Hepatic stellate cell (primary cell): ENCODE data around the gene SUMO1.

Source experiments
- DNase-seq: peaks from one replicate; pipeline ENCODE4 v3.0.0; 2011; ENCODE audit warnings: low spot score

The SUMO1 gene

GRCh38 chr2:202196727-202197126, 41.7 kb downstream of the SUMO1 start:
- DNase-seq: no peak

DNA sequence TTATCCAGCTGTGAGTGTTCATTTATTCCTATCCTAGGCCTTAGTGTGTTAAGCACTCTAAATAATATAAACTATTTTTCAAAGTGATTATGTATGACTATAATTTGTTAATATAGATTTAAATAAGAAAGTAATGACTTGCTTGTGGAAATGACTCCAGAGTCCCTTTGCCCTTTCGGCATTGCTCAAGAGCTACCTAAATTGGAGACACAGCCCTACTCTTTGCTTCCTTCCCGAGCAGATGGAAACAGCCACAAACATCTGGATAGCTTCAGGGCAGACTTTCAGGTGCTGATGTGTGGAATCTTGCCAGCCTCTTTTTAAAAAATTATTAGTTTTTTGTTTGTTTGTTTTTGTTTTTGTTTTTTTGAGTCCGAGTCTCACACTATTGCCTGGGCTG, 44.0 kb downstream of the SUMO1 start:
- no peak for DNase-seq

DNA sequence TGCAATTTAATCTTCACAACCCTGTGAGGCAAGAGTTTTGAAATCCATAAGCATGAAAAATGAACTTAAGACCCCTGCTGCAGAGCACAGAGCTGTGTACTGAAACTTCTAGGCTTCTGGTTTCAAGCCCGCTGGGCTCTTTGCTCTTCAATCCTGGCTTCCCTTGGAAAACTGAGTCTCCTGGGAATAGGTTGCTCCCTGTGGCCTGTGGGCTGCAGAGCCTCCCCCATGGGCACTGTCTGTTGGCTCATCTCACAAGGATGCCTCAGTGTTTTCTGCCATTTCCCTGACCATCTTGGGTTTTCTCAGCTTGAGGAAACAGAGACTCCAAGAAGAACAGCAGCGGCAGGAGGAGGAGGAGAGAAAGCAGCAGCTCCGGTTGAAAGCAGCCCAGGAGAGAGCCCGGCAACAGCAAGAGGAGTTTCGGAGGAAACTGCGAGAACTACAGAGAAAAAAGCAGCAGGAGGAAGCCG, 44.5 kb downstream of the SUMO1 start:
- peak; percentile 34 for DNase-seq

DNA sequence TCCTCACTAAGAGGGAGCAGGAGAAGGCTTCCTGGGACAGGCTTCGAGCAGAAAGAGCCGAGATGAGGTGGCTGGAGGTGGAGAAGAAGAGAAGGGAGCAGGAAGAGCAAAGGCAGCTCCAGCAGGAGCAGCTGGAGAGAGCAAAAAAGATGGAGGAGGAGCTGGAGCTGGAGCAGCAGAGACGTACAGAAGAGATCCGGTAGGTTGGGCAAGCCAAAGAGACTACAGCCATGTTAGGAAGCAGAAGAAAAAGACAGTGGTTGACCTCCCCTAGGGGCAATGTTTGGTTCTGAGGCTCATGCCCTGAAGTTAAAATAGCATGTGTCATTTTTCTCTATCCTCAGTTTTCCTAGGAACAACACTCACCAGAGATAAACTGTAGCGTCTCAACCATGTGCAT, 45.1 kb downstream of the SUMO1 start:
- no peak for DNase-seq

DNA sequence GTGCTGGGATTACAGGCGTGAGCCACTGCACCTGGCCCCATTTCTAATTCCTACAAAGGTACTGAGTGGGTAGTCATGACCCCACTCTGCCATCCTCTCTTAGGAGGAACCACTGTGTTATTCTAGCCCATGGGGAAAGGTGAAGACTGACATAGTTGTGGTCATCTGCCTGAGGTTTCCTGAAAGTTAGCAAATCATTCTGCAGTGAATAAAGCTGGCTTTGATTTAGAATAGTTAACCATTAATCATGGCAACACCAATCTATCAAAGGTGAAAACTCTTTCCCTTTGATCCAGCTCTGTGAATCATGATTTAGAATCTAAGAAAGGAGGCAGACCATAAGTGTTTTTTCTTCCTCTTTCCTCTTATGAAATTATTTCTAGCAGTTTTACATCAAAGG, 50.8 kb downstream of the SUMO1 start:
- no peak for DNase-seq

DNA sequence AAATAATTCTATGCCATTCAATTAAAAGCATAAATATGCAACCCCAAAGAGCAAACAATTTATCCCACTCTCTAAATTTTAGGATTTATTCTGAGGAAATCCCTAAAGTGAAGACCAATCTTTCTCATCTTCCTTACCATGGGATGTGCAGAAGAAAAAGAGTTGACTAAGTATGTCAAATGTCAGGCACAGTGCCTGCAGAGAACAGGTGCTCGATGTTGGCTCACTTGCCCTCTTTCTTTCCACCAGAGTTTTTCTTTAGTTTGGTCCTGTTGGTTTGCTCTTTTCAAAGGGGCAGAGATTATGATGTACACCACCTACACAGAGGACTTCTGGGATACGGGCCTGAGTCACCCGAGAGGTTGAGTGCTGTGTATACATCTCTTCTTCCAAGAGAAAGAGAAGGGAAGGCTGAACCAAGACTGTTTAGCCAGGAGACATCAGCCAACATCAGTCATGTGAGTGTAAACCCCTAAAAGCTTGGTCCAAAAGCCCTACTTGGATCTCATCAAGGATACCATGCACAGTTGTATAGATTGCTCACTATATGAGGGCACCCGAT, 51.7 kb downstream of the SUMO1 start:
- DNase-seq: no peak

DNA sequence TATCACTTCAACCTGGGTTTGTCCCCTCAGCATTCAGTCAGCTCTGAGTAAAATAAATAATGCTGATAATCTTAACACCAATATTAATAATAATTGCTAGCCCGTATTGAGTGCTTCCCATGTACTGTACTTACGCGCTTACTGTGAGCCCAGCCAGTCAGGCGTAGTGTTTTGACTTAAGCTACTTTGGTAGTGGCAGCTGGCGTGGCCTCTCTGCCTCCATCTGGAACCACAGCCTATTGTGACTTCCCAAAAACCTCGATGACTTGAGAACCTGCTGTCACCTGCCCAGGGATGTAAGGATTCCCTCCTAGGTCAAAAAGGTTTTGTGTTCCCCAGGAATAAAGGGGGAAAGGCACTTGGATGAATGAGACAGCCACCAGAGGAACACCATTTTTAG, 53.2 kb downstream of the SUMO1 start:
- DNase-seq: no peak

DNA sequence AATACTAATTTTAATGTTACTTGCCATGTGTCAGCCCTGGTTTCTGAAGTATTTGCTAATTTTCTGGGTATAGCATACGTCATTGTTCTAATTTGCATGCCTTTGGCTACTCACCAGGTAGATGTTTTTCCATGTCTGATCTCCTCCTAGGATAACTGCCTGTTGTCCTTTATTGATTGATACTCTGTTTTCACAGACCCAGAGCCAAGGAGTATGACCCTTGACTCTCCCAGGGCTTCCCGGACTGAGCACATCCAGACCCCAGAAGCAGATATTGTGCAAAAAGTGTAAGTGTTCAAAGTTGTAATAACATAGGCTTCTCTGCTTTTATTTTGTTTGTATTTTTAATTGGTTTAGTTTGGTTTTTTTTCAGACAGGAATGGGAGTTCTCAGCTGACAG, 53.8 kb downstream of the SUMO1 start:
- DNase-seq: no peak

DNA sequence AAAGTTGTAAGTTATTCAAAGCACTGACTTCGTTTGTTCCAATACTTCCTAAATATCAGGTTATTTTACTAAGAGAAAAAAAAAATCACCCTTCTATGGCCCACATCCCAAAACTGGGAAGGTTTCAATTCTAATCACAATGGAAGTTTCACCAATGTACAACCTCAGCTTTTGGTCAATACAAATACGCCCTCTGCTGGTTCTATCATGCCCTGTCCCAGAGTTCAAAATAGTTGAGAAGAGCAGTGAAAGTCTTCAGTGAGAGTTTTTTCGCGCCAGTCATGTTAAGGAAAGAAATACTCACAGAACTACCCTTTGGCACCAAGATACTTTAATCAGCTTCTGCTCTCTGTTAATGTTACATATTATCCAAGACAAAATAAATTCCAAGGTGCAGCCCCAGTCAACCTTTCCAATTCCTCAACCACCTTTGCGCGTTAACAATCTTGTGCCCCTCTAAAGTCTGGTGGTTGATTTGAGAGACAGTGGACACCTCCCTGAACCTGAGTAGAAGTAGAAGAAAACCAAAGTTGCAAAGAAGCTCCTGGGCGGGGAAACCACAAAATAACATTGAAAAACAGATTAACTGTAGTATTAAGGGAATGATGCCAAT, 59.9 kb downstream of the SUMO1 start:
- peak; percentile 55 for DNase-seq

DNA sequence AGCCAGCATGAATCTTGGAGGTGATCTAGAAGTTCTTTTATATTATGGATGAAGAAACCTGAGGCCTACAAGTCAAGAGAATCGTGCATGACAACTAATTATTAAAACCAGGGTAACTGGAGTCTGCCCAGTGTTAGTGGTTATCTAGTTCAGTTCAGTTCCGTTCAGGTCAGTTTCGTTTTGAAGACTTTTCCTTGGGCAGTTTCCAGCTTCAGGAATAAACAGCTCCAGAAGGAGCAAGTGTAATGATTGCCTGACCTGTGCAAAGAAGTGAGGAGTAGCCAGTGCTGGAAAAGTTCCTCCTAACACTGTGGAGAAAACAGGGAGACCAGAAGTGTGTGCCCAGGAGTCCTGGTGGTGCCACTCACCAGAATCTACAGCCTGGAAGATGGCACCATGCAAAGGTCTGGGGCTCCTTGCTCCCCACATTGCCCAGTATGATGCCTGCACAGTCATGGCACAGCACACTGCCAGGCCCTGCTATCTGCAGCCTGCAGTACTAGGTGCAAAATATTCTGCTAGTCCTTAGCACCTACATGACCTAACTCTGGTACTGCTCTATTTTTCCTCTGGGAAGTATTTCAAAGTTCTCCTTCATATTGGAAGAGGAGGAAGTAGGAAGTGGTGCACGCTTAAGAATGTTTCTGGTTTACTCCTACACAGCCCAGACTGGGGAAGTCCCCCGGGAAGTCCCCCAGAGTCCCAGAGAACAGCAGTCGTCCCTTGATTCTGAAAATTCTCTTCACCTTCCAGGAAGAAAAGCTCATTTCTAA, 65.8 kb downstream of the SUMO1 start:
- DNase-seq: no peak

DNA sequence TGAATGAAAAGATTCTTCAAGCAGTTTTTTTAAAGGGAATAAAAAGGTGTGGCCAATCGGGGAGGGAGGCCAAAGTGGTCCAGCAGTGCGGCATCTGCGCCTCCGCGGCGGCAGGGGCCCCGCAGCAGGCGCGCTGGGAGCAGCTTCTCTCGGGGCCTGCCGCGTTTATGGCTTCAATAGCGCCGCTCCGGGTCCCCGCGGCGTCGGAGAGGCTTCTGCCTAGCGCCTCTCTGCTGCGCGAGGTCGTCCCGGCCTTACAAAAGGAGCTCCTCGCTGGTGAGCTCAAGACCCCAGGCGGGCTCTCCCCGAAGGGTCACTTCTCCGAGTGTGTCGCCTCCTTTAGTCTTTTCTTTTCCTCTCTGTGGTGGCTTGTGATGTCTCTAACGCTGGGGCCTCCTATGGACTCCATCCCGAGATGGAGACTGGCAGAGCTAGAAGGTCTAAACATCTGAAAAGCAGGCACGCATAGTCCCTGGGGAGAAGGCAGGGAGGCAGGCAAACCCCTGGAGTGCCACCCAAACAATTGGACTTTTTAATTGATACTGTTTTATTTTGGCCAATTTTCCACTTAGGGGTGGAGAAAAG, 67.1 kb downstream of the SUMO1 start:
- no peak for DNase-seq

DNA sequence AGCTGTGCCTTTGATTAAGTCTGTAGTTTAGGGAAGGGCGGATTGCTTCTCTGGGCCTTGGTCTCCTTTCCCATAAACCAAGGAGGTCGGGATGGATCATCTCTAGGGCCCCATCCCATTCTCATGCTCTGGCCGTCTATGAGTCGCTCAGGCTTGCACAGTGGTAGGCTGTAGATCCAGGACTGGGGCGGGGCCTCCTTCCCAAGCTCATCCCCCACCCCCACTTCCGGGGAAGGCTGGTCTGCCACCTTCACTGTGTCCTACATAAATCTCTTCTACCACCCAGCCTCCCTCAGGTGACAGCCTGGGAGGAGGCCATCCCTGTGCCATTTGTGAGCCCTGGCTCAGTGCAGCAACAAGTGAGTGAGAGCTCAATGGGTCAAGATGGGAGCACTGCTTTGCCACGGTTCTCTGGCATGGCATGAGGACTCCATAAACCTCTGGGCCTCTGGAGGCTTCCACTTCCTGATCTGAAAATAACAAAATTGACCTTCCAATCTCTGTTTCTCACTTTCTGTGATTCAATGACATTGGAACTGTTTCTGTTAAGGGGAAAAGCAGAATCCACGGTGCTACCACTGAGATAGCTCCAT, 68.5 kb downstream of the SUMO1 start:
- DNase-seq: no peak

DNA sequence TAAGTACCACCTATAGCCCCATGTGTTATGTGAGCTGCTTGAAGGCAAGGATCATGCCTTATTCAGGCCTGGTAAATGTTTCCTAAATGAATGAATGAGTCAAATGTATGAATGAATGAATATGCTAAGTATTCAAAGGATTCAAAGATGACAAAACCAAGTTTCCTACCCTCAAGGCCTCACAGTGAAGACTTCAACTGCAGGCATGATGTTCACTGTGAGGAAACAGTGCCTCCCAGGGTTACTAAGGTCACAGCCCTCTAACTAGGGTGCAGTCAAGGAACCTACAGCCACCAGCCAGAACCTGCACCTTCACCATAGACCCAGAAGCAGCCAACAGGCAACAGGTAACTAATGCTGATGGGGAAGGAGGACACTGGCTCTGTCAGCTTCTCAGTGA, 69.3 kb downstream of the SUMO1 start:
- no peak for DNase-seq

DNA sequence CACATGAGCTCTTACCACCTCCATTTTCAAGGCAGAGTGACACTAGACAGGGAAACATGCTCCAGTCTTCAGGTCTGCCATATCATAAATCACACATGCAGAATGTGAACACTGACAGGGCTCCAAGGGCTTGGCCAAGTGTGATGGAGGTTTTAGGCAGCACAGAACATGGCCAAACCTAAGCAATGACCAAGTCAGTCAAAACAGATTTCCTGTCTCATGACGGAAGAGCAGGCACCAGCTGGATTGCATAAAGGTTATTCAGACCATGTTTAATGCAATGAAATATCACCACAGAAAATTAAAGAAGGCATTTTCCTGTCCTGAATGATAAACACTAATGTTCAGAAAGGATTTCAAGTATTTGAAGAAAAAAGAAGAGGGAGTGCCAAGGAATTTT, 72.5 kb downstream of the SUMO1 start:
- DNase-seq: no peak

DNA sequence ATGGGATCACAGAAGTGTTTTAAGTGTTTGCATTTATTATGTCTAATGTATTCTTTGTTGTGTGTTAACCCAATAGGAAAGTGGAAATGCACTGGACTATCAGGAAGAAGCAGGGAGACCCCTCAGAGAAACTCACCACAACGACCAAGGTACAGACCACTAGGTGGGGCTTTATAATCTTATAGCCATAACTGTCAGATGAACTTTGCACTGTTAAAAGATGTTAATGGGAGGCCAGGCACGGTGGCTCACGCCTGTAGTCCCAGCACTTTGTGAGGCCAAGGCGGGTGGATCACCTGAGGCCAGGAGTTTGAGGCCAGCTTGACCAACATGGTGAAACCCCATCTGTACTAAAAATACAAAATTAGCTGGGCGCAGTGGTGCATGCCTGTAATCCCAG, 73.2 kb downstream of the SUMO1 start:
- no peak for DNase-seq

GRCh38 chr2:202164411-202164810, 74.0 kb downstream of the SUMO1 start:
- no peak for DNase-seq

GRCh38 chr2:202161151-202161835, 77.1 kb downstream of the SUMO1 start:
- no peak for DNase-seq

- no peak for DNase-seq
Observed at GRCh38 chr2:202158796-202159195, 79.6 kb downstream of the SUMO1 start.

DNA sequence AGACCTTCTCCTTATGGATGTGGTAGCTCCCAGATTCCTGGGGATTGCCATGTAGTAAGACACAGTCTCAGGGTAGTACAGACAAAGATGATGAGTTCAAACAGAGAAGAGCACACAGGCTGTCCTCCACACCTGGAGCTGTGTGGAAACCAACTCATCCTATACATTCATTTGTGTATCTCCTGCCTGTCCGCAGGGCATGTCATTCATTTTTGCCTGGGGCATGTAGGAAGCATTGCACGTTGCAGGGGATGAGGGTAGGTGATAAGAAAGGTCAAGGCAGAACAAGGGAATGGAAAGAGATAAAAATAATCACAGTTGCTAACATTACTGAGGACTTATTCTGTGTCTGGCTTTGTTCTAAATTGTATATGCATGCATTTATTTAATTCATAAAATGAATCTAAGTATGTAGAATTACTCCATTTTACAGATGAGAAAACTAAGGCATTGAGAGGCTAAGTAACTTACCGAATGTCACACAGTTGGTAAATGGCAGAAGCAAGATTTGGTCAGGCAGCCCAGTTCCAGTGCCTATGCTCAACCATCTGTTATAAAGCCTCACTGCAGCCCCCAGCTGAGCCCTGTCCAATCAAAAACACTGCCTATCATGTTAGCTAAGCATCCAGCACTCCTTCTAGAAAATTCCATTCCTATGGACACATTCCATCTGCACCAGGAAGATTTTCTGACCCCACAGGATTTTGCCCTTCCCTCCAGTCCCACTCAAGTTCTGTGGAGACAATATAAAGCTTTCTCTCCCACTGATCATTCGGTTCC, 81.0 kb downstream of the SUMO1 start:
- no peak for DNase-seq
